Uterus (tissue), 4 donors: Measurements from ENCODE around the gene TRIM8. TPM values are rescaled to one million over a fixed set of nuclear protein-coding genes. Genes with fewer than 3 reads are reported as not detected.

Experiments
- DNase-seq, 2 donors: peaks; one replicate each; pipeline ENCODE4 v3.0.0-alpha.2; 2019 to 2020
- H3K27ac ChIP-seq, 2 donors: fragments of 200-600 bp; sonication (generic); 1 replicate in 1 of 2; 2 replicates in 1 of 2; pipeline ENCODE4 v1.5.1; 2016 to 2018
- H3K27me3 ChIP-seq, 2 donors: fragments of 200-600 bp; sonication (generic); one replicate each; pipeline ENCODE4 v1.5.1; 2018 to 2019; ENCODE audit warnings: control low read depth in 1 of 2
- H3K36me3 ChIP-seq, 2 donors: fragments of 200-600 bp; sonication (generic); one replicate each; pipeline ENCODE4 v1.5.1; 2019; ENCODE audit warnings: control low read depth in 1 of 2
- H3K4me1 ChIP-seq, 2 donors: fragments of 200-600 bp; sonication (generic); one replicate each; pipeline ENCODE4 v1.5.1; 2018 to 2019; ENCODE audit warnings: control low read depth in 1 of 2
- H3K4me3 ChIP-seq, 2 donors: fragments of 200-600 bp; sonication (generic); 1 replicate in 1 of 2; 2 replicates in 1 of 2; pipeline ENCODE4 v1.5.1; 2018 to 2019; ENCODE audit warnings: mild to moderate bottlenecking in 1 of 2
- H3K9me3 ChIP-seq, 2 donors: fragments of 200-600 bp; sonication (generic); one replicate each; pipeline ENCODE4 v1.5.1; 2019; ENCODE audit warnings: control low read depth in 1 of 2
- POLR2A ChIP-seq, 2 donors: fragments of 450-650 bp; IDR thresholded peaks; one replicate each; pipeline ENCODE4 v1.6.1; 2016; ENCODE audit warnings: antibody characterized with exemption in 2 of 2, mild to moderate bottlenecking in 1 of 2, moderate library complexity in 1 of 2
- intact Hi-C: fragments of 100-400 bp; cut with DNase I; formaldehyde crosslinking; loops from one replicate; pipeline ENCODE4 v1.15.1; 2023; ENCODE audit warnings: low total_unique reads
- total RNA-seq, 4 donors: library from RNA; depleted of rRNA in 3 of 4; stranded (reverse); fragments of >200 nt in 3 of 4; gene quantifications; one replicate each; pipeline versions ENCODE4 v1.1.0 to v1.2.4, GENCODE V29; 2014 to 2023
- TF ChIP-seq, protein P1 (sequence below), 4 experiments: fragments of 200-600 bp in 2 of 4; fragments of 450-650 bp in 2 of 4; sonication (generic) in 2 of 4; IDR thresholded peaks; one replicate each; pipeline ENCODE4 v1.5.1; 2016 to 2019; ENCODE audit warnings: antibody characterized with exemption in 4 of 4, mild to moderate bottlenecking in 2 of 4, moderate library complexity in 1 of 4
- donor health status: DM: yes; HTN: yes; CAD: no.

The TRIM8 gene
- total RNA-seq, 4 donors from 2014 or later = 71.2 to 119 (median 102) TPM

DNA sequence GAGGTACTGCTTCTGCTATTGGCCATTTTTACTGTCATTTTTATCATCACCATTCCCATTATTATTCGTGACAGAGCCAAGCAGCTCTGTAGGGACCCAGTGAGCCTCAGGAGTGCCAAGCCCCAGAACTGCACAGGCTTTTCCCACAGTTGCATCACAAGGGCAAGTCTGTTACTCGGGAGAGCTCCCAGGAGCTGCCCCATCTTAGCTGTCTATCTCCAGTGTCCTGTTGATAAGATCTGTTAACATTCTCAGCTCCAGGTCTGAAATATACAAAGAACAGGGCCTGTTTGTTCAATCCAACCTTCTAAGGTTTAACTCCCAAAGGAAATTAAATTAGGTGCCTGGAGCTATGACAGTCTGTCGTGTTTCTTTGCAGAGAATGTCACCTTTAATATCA lies 20.2 kb upstream of the TRIM8 start:
- no peak overlapping the region for H3K27ac ChIP-seq
- TF ChIP-seq POLR2A (IDR thresholded peaks at IDR 0.05) = no peak
- TF ChIP-seq, protein P1, sequence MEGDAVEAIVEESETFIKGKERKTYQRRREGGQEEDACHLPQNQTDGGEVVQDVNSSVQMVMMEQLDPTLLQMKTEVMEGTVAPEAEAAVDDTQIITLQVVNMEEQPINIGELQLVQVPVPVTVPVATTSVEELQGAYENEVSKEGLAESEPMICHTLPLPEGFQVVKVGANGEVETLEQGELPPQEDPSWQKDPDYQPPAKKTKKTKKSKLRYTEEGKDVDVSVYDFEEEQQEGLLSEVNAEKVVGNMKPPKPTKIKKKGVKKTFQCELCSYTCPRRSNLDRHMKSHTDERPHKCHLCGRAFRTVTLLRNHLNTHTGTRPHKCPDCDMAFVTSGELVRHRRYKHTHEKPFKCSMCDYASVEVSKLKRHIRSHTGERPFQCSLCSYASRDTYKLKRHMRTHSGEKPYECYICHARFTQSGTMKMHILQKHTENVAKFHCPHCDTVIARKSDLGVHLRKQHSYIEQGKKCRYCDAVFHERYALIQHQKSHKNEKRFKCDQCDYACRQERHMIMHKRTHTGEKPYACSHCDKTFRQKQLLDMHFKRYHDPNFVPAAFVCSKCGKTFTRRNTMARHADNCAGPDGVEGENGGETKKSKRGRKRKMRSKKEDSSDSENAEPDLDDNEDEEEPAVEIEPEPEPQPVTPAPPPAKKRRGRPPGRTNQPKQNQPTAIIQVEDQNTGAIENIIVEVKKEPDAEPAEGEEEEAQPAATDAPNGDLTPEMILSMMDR (IDR thresholded peaks at IDR 0.05) = no peak
- no peaks in the 10 kb centered on the region for H3K9me3 ChIP-seq
- H3K4me1 ChIP-seq = peaks cover 13 to 16% of the 10 kb centered on the region in 2 donors
- H3K27me3 ChIP-seq = no peaks in the 10 kb centered on the region
- intact Hi-C loops = no loop called here
- no peak for DNase-seq
- no peaks in the 10 kb centered on the region for H3K36me3 ChIP-seq
- H3K4me3 ChIP-seq = no peak overlapping the region

DNA sequence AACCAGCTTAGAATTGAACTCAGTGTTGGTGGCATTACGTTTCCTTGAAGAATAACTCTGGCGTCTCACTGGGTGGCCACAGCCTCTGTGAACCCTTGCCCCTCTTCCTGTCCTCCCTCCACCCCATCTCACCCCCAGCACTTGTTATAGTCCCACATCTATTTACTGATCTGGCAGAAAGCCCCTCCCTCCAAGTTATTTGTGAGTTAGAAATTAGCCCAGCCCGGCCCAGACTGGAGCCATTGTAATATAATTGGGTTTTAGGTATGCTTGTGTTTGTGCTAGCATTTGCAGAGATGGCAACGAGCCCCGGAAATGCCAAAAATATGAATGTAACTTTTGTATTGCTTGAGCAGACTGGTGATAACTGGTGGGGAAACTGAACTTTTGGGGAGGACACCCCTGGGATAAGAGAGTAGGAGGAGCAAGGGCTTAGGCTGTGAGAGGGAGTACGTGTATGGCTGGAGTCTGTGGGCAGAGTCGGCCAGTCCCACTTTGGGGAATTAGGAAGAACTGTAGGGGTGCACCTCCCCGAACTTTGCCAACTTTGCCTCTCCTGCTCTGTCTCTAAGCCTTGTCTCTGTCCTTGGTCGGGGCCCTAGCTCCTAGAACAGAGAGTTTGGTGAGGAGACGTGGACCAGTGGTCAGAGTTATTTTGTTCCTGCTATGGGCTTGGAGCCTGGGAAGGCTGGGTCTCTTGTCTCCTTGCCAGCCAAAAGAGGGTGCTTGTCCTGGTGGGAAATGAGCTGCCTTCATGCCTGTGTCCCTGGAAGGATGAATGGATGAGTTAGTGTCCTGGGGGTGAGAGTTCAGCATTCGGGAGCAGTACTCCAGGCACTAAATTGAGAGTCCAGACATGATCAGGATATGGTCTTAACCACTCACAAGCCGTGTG lies 19.3 kb upstream of the TRIM8 start:
- H3K4me1 ChIP-seq = peaks cover 13 to 16% of the 10 kb centered on the region in 2 donors
- intact Hi-C loops = no loop called here
- DNase-seq = no peak
- H3K27ac ChIP-seq = peak overlapping the region in 1 of 2 donors; percentile 35
- H3K4me3 ChIP-seq = no peak overlapping the region
- H3K9me3 ChIP-seq = no peaks in the 10 kb centered on the region
- no peaks in the 10 kb centered on the region for H3K27me3 ChIP-seq
- H3K36me3 ChIP-seq = no peaks in the 10 kb centered on the region
- TF ChIP-seq, protein P1 (IDR thresholded peaks at IDR 0.05) = no peak
- no peak for TF ChIP-seq POLR2A (IDR thresholded peaks at IDR 0.05)

DNA sequence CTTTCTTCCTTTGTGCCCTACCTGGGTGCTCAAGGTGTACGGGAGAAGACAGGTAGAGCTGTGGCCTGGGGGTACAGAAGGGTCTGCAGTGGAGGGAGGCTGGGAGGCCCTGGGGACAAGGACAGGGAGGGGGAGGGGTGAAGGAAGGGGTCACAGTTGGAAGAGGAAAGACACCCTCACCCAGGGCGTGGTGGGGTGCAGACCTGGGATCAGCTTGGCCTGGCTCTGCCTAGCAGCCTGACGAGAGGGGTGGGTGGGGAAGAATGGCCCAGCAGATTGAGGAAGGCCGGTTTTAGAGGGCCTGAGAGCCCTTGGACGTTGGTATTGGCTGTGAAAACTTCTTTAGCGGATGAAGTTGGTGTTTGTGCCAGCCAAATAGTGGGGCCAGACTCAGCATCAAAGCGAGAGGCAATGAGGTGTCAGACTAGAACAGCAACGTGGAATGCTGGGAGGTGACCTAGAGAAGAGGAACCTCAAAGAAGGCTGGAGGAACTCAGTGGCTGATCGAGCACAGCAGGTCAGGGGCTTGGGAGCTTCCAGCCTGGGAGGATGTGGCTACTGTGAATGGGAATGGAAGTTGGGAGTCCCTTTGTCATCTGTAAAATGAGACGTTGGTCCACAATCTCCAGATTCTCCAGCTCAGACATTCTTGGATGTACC lies 18.1 kb upstream of the TRIM8 start:
- no peaks in the 10 kb centered on the region for H3K9me3 ChIP-seq
- peak overlapping the region; percentile 91 to 93 for H3K27ac ChIP-seq
- H3K36me3 ChIP-seq = no peaks in the 10 kb centered on the region
- no peak for DNase-seq
- no peaks in the 10 kb centered on the region for H3K27me3 ChIP-seq
- H3K4me1 ChIP-seq = peaks cover 13 to 16% of the 10 kb centered on the region in 2 donors
- TF ChIP-seq, protein P1 (IDR thresholded peaks at IDR 0.05) = no peak
- no peak for TF ChIP-seq POLR2A (IDR thresholded peaks at IDR 0.05)
- no peak overlapping the region for H3K4me3 ChIP-seq
- intact Hi-C loops = no loop called here

DNA sequence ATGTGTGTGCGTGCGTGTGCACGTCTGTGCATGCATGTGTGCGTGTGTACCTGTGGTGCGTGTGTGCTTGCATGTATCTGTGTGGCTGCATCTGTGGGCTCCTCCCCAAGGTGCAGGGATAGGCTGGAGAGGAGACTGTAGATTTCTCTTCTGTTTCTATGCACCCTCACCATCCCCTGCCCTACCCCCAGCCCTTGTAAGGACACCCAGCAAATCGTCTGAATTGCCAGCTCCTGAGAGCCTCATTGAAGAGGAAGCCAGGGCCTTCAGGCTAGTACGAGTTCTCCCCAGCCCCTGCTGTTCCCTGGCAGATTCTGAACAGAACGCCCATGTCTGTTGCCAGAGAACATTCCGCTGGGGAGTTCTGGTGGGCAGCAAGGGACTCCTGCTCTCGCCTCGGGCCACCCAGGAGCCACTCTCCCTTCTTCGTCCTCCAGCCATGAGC lies 17.0 kb upstream of the TRIM8 start:
- Histone ChIP-seq H3K27ac (peak overlapping the region; percentile 91 to 93), H3K27me3 (no peaks in the 10 kb centered on the region), H3K9me3 (no peaks in the 10 kb centered on the region), H3K36me3 (no peaks in the 10 kb centered on the region), H3K4me1 (peaks cover 13 to 19% of the 10 kb centered on the region in 2 donors), H3K4me3 (no peak overlapping the region)
- no peak for DNase-seq
- intact Hi-C loops = no loop called here
- TF ChIP-seq POLR2A (IDR thresholded peaks at IDR 0.05) = no peak
- TF ChIP-seq, protein P1 (IDR thresholded peaks at IDR 0.05) = no peak
